Frontal cortex (tissue), 4 donors: Measurements from ENCODE around the gene FAR2. TPM values are rescaled to one million over a fixed set of nuclear protein-coding genes. Genes with fewer than 3 reads are reported as not detected.

Experiments
- DNase-seq, 2 donors: peaks; one replicate each; pipeline ENCODE4 v3.0.0; 2012; ENCODE audit warnings: low spot score in 2 of 2
- FAIRE-seq: peaks from 2 replicates; lab custom pipeline; 2012; peaks lifted over from hg19 to GRCh38; lab: Jason Lieb, UNC
- total RNA-seq: library from RNA; depleted of rRNA; stranded (reverse); fragments of >200 nt; gene quantifications from one replicate; pipeline ENCODE4 v1.2.3, GENCODE V29; 2014
- donor health status: control.
- donor health status: control.
- donor health status: control.

The FAR2 gene
- total RNA-seq, 1 donor from 2014 or later = 49.3 TPM

GRCh38 chr12:29306682-29307081 lies 157.6 kb downstream of the FAR2 start:
- no peak for FAIRE-seq
- no peak for DNase-seq

GRCh38 chr12:29309320-29309902 lies 160.3 kb downstream of the FAR2 start:
- FAIRE-seq (peak; percentile 93), DNase-seq (no peak)

GRCh38 chr12:29310899-29311298 lies 161.8 kb downstream of the FAR2 start:
- FAIRE-seq (no peak), DNase-seq (no peak)

- FAIRE-seq (no peak), DNase-seq (no peak)
Measured at GRCh38 chr12:29314416-29314815, 165.3 kb downstream of the FAR2 start.

GRCh38 chr12:29316752-29317151 lies 167.7 kb downstream of the FAR2 start:
- no peak for FAIRE-seq
- no peak for DNase-seq

GRCh38 chr12:29317556-29318363 lies 168.7 kb downstream of the FAR2 start:
- DNase-seq (peak; percentile 35 to 55), FAIRE-seq (peak; percentile 94)

- no peak for DNase-seq
- FAIRE-seq = no peak
Measured at GRCh38 chr12:29320295-29321085, 171.4 kb downstream of the FAR2 start.

- DNase-seq = no peak
- FAIRE-seq = no peak
Measured at GRCh38 chr12:29322157-29322556, 173.1 kb downstream of the FAR2 start.

GRCh38 chr12:29329411-29329810 lies 180.3 kb downstream of the FAR2 start:
- no peak for DNase-seq
- no peak for FAIRE-seq

GRCh38 chr12:29333178-29333577 lies 184.1 kb downstream of the FAR2 start:
- DNase-seq (no peak), FAIRE-seq (no peak)

- DNase-seq (no peak), FAIRE-seq (no peak)
Measured at GRCh38 chr12:29334937-29335336, 185.9 kb downstream of the FAR2 start.

- no peak for FAIRE-seq
- no peak for DNase-seq
Measured at GRCh38 chr12:29337325-29337724, 188.2 kb downstream of the FAR2 start.

- DNase-seq = no peak
- FAIRE-seq = no peak
Measured at GRCh38 chr12:29343022-29343799, 194.1 kb downstream of the FAR2 start.

GRCh38 chr12:29346769-29347421 lies 197.8 kb downstream of the FAR2 start:
- DNase-seq (no peak), FAIRE-seq (no peak)

- FAIRE-seq = no peak
- DNase-seq = no peak
Measured at GRCh38 chr12:29350080-29350479, 201.0 kb downstream of the FAR2 start.

- FAIRE-seq = no peak
- DNase-seq = no peak
Measured at GRCh38 chr12:29354954-29355353, 205.9 kb downstream of the FAR2 start.

- no peak for DNase-seq
Measured at GRCh38 chr12:29365091-29365490, 216.0 kb downstream of the FAR2 start.

GRCh38 chr12:29374012-29374411 lies 224.9 kb downstream of the FAR2 start:
- no peak for FAIRE-seq

More at GRCh38 chr12:29365091-29365490, 216.0 kb downstream of the FAR2 start:
- no peak for FAIRE-seq

GRCh38 chr12:29374913-29375312 lies 225.8 kb downstream of the FAR2 start:
- FAIRE-seq (no peak), DNase-seq (no peak)

More at GRCh38 chr12:29374012-29374411, 224.9 kb downstream of the FAR2 start:
- no peak for DNase-seq
